Skin epidermis (tissue), 12 donors: ENCODE results near the gene CABS1.

Experiments
- H3K27ac ChIP-seq, 21 experiments: fragments of 200-600 bp; sonication (generic) in 11 of 21; one replicate each; pipeline ENCODE4 v1.5.0; 2020; ENCODE audit warnings: mild to moderate bottlenecking in 3 of 21, inconsistent platforms in 2 of 21, moderate library complexity in 2 of 21
- H3K4me3 ChIP-seq, 7 experiments: fragments of 200-600 bp; sonication (generic) in 2 of 7; one replicate each; pipeline ENCODE4 v1.5.0; 2020; ENCODE audit warnings: inconsistent platforms in 2 of 7, mild to moderate bottlenecking in 2 of 7, moderate library complexity in 1 of 7

The CABS1 gene

DNA sequence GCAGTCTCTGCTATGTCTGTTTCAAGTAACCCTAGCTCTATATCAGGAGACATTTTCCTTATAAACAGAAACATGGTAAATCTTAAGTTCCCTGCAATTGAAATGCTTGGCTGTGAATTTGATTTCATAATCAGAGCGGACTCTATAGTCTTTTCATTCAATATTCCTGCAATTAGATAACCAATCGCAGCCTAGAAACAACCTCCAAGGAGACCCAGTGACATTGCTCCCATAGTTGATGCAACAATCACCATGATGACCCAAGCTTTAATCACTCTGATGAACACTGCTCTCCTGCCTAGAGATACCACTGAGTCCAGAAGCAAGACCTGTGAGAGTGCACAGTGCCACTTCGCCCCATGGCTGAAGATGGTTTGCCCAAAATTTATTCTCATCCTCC lies at the start of gene CABS1:
Gene CABS1 (plus strand): TSS at position 301 of the 400 bp plus-strand sequence. CDS start 59 bp downstream, at position 360.
- Histone ChIP-seq H3K4me3 (no peak within 1 kb of the TSS), H3K27ac (no peak within 1 kb of the TSS)

GRCh38 chr4:70288651-70289050 lies 46.1 kb upstream of the CABS1 start:
- H3K4me3 ChIP-seq = no peak overlapping the region
- no peak overlapping the region for H3K27ac ChIP-seq

- Histone ChIP-seq H3K27ac (no peak overlapping the region), H3K4me3 (no peak overlapping the region)
Observed at GRCh38 chr4:70291341-70291740, 43.4 kb upstream of the CABS1 start.

- Histone ChIP-seq H3K4me3 (no peak overlapping the region), H3K27ac (no peak overlapping the region)
Observed at GRCh38 chr4:70297576-70297975, 37.2 kb upstream of the CABS1 start.

GRCh38 chr4:70298051-70298450 lies 36.7 kb upstream of the CABS1 start:
- H3K4me3 ChIP-seq = no peak overlapping the region

DNA sequence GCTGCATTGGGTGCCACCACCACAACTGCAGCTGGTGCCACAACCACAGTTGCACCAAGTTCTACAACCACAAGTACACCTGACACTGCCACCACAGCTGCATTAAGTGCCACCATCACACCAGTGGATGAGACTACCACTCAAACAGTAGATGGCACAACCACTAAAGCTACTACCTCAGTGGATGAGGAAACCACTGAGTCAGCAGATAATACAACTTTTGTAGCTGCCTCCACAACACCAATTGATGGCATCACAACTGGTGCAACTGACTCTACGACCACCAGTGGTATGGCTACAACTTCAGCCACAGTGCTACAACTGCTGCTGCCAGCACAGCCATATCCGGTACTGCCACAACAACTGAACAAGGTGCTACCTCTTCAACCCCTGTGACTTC lies 35.1 kb upstream of the CABS1 start:
- Histone ChIP-seq H3K4me3 (no peak overlapping the region), H3K27ac (no peak overlapping the region)

More at GRCh38 chr4:70298051-70298450, 36.7 kb upstream of the CABS1 start:
- no peak overlapping the region for H3K27ac ChIP-seq

- H3K27ac ChIP-seq = no peak overlapping the region
- H3K4me3 ChIP-seq = no peak overlapping the region
Observed at GRCh38 chr4:70300215-70300614, 34.6 kb upstream of the CABS1 start.

GRCh38 chr4:70303090-70303489 lies 31.7 kb upstream of the CABS1 start:
- Histone ChIP-seq H3K4me3 (no peak overlapping the region), H3K27ac (no peak overlapping the region)

DNA sequence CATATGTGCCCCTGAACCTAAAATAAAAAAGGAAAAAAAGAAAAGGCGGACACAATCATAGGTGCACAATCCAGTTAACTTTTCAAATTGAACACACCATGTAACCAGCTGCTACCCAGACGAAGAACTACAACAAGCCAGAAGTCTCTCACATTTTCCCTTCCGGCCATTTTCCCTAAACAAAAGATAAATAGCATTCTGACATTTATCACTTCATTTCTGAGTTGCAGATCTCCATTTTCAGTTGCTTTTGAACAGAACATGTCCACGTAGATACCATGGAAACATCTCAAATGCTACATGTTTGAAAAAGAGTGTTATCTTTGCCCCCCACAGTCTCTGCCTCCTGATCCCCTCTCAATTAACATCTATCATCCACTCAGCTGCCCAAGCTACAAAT lies 29.2 kb upstream of the CABS1 start:
- Histone ChIP-seq H3K27ac (no peak overlapping the region), H3K4me3 (no peak overlapping the region)

GRCh38 chr4:70306076-70306475 lies 28.7 kb upstream of the CABS1 start:
- Histone ChIP-seq H3K4me3 (no peak overlapping the region), H3K27ac (no peak overlapping the region)

GRCh38 chr4:70313736-70314135 lies 21.0 kb upstream of the CABS1 start:
- Histone ChIP-seq H3K27ac (no peak overlapping the region), H3K4me3 (no peak overlapping the region)

GRCh38 chr4:70315928-70316327 lies 18.9 kb upstream of the CABS1 start:
- H3K4me3 ChIP-seq = no peak overlapping the region
- H3K27ac ChIP-seq = no peak overlapping the region

DNA sequence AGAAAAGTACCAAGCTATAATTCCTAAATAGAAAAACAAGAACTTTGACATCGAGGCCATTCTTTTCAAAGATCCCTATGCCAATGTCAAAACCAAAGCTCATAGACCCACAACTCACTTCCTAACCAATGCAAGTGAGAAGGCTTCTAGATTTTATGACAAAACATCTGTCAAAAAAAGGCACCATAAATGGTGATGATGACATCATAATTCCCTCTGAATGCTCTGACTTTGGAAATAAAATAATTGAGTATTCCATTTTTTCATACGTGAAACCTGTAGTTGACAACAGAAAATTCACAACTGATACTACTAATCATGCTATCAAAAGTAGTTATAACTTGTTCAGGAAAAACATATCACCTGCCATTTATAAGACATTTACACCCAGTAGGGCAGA lies 8.7 kb upstream of the CABS1 start:
- no peak overlapping the region for H3K4me3 ChIP-seq
- no peak overlapping the region for H3K27ac ChIP-seq

DNA sequence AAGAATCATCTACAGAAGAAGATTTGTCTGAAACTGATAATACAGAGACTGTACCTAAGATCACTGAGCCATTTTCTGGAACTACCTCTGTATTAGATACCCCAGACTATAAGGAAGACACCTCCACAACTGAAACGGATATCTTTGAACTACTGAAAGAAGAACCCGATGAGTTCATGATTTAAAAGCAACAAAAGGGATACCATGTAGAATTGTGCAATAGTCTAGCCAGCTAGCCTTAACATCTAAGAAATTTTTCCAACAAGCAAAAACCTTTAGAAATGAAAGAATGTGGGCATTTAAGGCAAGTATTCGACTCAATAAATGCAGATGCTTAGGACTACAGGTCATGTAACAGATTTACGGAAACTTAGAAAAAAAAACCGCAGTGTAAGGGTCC lies 1.3 kb downstream of the CABS1 start:
- Histone ChIP-seq H3K27ac (no peak overlapping the region), H3K4me3 (no peak overlapping the region)

- Histone ChIP-seq H3K27ac (no peak overlapping the region), H3K4me3 (no peak overlapping the region)
Observed at GRCh38 chr4:70337886-70338420, 3.2 kb downstream of the CABS1 start.

GRCh38 chr4:70356185-70356584 lies 21.4 kb downstream of the CABS1 start:
- no peak overlapping the region for H3K4me3 ChIP-seq
- H3K27ac ChIP-seq = no peak overlapping the region

DNA sequence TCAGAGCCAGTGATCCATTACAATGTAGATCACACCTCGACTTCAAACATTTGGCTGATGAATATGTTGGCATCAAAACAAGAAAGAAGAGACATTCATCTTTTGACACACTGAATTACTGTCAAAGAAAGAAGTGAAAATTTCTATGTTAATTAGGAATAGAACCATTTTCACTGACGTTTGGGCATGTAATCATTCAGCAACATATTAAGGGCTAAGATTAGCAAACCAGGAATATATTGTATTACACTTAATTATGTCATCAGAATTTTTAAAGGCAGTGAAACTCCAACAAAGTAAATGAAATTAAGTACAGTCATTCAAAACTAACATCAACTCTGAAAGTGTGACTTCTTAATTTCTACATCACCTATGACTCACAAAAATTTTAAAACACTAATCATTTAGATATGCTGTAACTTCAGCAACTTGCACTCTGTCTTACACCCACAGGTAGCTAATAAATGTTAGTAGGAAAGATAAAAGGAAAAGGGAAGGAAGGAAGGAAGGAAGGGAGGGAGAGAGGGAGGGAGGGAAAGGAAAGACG lies 24.4 kb downstream of the CABS1 start:
- Histone ChIP-seq H3K27ac (no peak overlapping the region), H3K4me3 (no peak overlapping the region)

DNA sequence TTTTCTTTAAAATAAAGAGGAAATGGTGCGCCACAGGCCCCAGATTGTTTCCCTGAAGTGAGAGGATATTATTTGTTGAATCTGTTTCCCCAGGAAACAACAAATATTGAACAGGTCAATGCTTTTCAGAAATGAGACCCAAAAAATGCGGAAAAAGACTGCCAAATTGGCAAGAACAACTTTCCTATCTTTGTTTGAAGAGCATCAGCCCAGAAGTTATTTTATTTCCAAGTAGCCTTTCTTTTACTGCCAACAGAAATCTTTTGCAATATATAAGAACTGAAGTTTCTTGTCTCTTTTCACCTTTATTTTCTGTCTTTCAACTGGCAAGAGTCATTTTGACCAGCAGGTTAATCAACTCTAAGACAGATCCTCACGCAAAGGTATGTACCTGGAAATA lies 25.7 kb downstream of the CABS1 start, which contains the start of gene SMR3A:
Gene SMR3A (plus strand): TSS at position 301 of the 400 bp plus-strand sequence. CDS start 1,356 bp downstream, outside the sequence.
- Histone ChIP-seq H3K4me3 (no peak within 1 kb of the TSS), H3K27ac (no peak within 1 kb of the TSS)

DNA sequence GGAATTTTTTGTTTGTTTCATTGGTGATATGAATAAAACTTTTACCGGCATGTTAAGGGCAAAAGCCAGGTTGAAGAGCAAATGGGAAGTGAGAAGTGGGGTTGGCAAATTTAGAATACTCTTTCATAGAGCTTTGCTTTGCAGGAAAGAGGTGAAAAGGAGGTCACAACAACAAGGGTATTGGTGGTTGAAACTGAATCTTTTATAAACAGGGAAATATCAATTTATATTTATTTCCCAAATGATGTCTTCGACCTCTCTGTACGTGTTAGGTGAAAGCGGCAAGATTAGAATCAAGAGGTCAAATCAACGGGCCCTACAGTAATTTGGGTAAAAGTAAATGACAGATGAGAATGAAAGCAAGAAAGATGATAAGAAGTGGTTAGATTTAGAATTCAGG lies 29.2 kb downstream of the CABS1 start:
- Histone ChIP-seq H3K27ac (no peak overlapping the region), H3K4me3 (no peak overlapping the region)

DNA sequence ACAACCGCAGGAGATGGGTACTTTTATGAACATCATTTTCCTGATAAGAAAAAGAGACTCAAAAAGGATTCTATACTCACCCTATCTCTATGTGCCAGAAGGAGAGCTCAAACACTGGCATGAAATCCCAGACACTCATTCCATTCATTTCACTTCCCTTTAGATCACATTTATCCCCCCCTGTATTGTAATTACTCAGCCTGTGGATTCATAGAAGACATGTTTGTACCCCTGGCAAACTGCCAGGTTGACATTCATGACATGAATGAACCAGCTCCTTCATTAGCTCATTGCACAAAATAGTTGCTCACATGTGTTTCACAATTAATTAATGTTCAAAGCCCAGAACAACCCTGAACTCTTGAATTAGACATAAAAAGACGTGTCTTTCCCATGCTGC lies 30.7 kb downstream of the CABS1 start:
- Histone ChIP-seq H3K4me3 (no peak overlapping the region), H3K27ac (no peak overlapping the region)

DNA sequence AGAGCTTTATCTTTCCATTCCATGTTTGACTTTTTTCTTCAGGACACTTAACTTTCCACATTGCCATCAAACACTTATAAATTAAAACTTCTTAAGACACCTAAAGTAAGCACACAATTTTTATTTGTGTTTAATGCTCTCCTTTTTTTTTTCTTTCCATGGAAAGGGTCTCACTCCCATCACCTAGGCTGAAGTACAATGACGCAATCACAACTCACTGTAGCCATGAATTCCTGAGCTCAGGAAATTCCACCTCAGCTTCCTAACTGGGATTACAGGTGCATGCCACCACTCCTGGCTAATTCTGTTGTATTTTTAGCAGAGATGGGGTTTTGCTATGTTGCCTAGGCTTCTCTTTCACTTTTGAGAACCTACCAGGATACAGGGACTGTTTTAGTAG lies 33.0 kb downstream of the CABS1 start:
- Histone ChIP-seq H3K4me3 (no peak overlapping the region), H3K27ac (no peak overlapping the region)

- Histone ChIP-seq H3K27ac (no peak overlapping the region), H3K4me3 (no peak overlapping the region)
Observed at GRCh38 chr4:70371987-70372386, 37.2 kb downstream of the CABS1 start.
